ENCODE measurements around the gene GRID1.

DNA sequence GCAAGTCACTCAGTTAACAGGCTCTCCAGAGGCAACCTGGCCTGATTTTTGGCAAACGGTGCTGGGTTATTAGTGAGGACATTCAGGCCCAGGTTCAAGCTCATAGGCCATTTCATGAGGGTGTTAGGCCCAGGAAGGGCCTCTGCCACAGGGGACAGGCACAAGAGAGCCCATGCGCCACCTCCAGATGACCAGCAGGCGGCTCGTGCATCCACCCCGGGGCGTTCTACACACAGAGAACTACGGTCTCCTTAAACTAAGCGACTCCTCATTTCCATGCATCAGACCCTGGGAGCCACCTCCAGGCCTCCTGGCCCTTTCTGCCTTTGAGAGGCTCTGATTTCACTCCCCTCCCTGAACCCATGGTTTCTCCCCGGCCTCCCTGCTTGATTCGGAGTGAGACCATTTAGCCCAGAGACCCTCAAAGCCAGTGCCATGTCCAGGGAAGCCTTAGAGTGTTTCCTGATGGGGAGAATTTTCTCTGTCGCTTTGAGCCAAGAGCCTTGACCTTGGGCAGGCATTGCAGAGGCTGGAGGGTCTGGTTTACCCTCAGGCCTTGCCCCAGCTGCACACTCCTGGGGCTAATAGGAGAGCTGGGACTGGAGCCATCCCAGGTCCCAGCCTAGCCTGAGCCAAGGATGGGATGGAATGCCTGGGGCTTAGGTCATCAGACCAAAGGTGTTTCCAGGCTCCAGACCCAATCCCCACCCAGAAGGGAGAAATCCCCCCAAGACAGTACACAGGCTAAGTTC lies 188.0 kb downstream of the GRID1 start:
- TF ChIP-seq, protein P1, sequence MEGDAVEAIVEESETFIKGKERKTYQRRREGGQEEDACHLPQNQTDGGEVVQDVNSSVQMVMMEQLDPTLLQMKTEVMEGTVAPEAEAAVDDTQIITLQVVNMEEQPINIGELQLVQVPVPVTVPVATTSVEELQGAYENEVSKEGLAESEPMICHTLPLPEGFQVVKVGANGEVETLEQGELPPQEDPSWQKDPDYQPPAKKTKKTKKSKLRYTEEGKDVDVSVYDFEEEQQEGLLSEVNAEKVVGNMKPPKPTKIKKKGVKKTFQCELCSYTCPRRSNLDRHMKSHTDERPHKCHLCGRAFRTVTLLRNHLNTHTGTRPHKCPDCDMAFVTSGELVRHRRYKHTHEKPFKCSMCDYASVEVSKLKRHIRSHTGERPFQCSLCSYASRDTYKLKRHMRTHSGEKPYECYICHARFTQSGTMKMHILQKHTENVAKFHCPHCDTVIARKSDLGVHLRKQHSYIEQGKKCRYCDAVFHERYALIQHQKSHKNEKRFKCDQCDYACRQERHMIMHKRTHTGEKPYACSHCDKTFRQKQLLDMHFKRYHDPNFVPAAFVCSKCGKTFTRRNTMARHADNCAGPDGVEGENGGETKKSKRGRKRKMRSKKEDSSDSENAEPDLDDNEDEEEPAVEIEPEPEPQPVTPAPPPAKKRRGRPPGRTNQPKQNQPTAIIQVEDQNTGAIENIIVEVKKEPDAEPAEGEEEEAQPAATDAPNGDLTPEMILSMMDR (IDR thresholded peaks at IDR 0.05): peak in 1 of 6 experiments; percentile 19
- TF ChIP-seq POLR2A (IDR thresholded peaks at IDR 0.05): no peak

All from esophagus squamous epithelium (tissue), 4 donors.